Sciatic nerve (tissue), 2 donors: ENCODE measurements around the gene PAX6. TPM values are rescaled to one million over a fixed set of nuclear protein-coding genes. Genes with fewer than 3 reads are reported as not detected.

Experiments
- ATAC-seq: fragments of 200-7000 bp; cut with Tn5 transposase; one replicate; pipeline ENCODE4 v1.9.1; 2020; ENCODE audit warnings: mild to moderate bottlenecking, moderate library complexity
- DNase-seq: peaks from one replicate; pipeline ENCODE4 v3.0.0-alpha.2; 2020; ENCODE audit warnings: low spot score
- intact Hi-C: fragments of 100-400 bp; cut with DNase I; formaldehyde crosslinking; loops from one replicate; pipeline ENCODE4 v1.14.2; 2022
- total RNA-seq: library from RNA; stranded (reverse); fragmentation: NEBNext Ultra II Directional; extraction: Animal tissue kit (Norgen Biotek cat#: 25700); gene quantifications from one replicate; pipeline ENCODE4 v1.2.1, GENCODE V29; 2021
- donor health status: DM: no; HTN: no; CAD: no.
- donor health status: DM: no; HTN: no; CAD: no.

The PAX6 gene
- total RNA-seq, 1 donor from 2014 or later = not detected

DNA sequence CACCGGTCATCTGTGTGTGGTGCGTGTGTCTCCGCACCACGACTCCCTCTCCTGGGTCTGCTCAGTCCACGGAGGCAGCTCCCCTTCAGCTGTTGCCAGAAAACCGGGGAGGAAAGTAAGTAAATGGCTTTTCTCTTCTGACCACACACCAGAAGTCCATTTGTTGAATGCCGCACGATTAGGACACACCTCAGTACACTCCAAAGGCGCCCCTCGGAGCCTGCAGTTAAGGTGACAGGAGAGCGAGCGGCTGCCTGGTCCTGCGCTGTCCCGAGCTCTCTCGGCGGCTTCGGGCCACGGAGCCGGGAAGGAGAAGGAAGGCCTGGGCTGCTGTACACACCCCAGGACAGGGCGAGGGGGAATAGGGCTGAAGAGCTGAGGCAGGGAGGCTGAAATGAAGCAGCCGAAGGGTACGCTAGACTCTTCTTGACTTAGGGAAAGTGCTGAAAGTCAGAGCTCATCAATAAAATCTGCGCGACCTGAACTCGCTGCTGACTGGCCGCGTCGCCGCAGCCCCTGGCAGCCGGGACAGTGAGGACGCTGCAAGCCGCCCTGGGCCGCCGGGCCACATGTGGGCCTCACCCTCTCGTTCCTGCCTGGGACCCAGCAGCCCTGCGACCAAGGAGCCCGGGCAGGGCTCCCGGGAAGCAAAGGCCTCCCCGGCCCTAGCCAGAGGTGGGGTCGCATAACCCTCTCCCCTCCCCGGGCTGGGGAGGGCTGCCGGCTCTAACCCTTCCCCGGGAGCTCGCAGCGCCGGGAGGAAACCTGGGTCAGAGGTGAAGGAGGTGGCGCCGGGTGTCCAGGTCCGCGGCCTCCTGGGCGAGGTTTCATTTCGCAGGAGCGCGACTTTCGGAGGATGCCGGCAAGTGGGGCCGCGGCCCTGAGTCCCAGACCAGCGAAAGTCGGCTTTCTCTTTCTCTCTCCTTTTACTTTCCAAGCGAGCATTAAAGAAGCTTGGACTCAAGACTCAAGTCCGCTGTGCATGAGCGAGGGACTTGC, 1.6 kb upstream of the PAX6 start:
- DNase-seq (no peak), ATAC-seq (peak; percentile 31)
- intact Hi-C loops = no loop called here

DNA sequence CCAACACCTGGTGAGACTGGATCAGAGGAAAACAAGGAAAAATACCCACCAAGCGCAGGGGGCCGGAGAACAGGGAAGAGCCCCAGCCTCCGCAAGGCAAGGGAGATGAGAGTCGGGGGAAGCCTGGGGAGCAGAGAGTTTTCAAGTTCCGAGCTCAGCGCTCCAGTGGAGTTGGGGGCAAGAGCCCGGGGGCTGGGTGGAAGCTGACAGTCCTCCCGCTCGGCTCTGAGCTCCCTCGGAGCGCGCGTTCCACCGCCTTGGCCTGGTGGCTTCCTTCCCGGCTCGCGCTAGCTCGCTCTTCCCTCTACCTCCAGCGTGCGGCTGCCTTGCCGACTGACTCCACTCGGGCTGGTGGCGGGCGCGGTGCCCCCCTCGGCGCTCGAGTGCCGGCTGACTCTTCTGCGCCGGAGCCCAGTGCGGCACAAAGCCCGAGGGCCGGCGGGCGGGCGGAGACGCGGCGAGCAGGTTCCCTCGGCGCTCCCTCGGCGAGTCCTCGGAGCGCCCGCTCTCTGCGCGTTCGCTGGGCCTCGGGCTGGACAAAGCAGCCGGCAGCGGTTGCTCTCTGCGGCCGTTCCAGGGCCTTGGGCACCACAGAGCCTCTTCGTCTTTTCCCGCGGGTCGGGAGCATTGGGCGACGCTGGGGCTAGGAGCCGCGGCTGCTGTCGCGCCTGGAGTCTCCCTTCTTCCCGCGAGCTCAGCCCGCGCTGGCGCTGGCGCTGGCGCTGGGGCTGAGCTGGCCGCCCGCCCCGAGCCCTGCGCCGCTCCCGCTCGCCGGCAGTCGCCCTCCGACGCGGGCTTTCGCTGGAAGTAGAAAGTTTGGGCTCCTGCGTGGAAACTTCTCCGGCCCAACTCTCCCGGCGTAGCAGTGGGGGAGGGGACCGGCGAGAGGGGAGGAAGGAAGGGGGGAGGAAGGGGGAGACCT, 1.0 kb downstream of the PAX6 start:
- ATAC-seq (no peak), DNase-seq (no peak)
- intact Hi-C loops = no loop called here

DNA sequence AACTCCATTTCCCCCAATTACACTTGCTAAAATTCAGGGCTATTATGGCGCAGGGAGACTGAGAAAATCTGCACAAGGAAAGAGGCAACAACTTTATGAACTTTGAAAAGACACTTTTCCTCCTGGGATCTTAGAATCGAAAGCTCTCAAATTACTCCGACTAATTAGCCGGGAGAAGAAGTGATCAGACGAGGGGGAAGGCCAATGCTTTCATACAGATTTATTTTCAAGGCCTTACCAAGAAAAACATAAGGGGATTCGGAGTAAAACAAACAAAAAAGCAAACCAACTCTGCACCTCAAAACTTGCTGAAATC, 1.6 kb downstream of the PAX6 start:
- intact Hi-C loops = no loop called here
- ATAC-seq = no peak
- DNase-seq = no peak

DNA sequence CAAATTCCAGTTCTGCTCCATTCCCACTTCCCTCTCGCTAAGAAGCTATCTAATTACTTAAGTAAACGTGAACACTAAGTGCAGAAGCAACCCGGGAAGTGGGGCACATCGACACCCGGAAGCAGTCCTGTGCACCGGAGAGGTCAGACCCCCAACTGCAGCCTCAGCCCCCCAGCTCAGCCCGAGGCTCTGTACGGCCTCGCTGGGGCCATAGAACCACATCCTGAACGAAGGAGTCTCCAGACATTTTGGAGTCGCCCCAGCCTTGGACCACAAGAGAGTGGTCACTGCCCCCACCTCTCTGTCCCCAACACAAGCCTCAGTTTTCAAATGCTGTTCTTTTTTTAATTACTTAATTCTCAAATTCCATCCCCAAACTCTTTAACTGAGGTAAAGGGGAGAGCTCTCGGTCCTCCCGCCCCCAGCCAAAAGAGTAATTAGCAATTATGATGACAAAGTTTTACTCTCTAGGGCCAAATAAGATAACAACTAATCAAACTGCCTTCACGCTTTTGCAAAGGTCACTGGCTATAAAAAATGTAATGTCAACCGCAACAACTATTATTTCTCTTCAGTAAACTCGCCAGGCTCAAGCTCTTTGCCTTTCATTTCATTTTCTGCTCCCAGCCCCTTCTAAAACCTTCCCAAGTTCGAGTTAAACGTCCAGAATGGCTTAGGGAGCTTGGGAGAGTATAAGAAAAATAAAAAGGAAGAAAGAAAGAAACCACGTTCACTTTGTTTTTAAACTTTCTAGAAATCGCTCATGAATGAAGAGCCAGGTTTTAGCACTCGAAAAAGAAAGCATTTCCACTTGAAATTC, 2.2 kb downstream of the PAX6 start:
- intact Hi-C loops = no loop called here
- no peak for ATAC-seq
- DNase-seq = no peak

DNA sequence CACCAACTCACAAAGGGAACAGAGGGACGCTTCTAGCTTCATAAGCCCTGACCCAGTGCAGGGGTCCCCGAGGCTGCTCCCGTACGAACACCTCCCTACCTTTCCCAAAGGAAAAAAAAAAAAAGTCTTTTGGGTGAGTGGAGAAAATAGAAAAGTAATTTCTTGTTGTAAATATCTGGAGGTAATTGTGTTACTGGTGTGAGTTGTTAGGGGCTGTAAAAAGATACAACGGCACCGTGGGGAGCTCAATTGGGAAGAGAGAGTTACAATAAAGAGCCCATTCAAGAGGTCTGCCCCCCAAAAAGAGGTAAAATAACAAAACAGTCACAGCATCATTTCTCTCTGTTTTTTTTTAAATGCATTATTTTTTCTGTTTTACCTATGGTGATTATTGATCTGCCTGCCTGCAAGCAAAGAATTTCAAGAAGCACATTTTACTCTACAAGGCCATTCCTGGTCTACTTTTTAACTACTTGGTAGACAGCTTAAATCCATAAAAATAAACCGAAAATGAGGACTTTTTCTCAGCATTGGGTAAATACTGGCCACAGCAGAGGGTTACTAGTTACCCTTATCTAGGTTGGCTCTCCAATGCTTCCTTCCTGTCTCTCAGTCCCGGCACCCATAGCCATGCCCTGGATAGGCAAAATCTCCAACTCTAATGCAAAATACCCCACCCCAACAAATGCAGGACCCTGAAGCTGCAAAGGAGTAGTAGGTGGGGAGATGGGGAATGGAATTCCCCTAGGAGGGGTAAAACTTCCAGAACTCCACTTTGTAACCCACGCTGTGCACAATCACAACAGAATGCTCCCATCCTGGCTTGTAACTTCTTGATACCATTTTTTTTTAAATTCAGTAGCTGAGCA, 3.1 kb downstream of the PAX6 start:
- DNase-seq (no peak), ATAC-seq (no peak)
- intact Hi-C loops = no loop called here

DNA sequence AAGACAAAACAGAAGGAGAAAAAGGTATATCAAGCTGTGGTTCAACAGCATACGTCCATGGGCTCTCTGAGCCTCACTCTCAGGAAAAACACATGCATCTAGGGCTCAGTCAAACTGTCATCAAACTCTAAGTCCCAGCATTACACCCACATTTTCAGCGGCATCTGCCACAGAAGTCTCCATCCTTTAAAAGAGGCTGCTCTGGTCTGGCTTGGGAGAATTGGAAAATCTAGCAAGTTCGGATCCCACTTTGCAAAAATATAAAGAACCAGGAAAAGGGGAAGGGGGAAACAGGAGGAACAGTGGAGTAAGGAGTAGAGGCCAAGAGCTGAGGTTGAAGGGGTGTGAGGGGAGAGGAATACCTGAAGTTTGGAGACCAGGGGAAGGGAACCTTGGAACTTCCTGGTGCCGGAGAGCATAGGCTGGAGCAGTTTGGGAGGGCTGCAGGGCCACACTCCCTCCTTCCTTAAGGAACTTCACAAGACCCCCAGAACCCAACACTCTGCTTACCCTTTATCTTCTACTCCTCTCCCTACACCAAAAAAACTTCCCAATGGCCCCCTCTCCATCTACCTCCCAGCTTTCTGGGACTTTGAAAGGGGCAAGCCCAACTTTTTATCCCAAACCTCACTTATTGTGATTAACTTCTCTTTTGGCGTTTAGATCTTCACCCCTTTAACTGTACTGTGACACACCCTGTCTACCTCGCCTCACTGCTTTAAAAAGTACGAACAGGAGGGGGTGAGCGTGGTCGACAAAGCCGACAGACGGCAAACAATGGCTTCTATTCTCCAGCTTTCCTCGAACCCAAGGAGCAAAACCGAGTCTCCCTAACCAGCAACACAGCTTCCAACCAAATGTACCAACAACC, 4.0 kb downstream of the PAX6 start:
- intact Hi-C loops = no loop called here
- no peak for DNase-seq
- ATAC-seq = no peak

DNA sequence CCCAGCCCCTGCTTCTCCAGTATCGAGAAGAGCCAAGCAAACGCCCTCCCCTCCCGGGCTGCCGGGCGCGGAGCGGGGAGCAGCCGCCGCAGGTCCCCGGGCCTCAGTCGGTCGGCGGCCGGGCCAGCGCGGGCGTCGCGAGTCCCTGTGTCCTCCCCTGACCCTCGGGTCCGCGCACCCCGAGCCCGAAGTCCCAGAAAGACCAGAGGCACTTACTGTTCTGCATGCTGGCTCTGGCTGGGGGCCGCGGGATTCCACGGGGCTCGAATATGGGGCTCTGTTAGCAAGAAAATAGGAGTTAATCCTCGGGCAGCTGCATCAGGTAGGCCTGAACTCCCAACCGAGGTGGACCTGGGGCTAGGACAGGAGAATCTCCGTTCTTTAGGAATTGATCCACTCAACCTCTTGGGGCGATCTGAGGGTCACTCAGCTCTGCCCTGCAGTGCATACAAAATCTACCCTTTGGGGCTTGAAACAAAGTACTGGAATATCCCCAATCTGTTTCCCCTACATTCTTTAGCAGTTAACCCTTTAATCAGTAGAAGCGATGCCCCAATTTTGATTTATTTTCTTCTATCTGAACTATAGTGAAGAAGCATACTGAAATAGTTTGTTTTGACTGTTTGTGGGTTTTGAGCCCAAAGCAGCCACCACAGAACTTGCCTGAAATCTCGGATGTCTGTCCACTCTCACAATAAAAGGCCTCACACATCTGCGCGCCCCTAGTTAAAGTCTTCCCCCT, 4.8 kb downstream of the PAX6 start:
- intact Hi-C loops = no loop called here
- ATAC-seq (no peak), DNase-seq (no peak)

DNA sequence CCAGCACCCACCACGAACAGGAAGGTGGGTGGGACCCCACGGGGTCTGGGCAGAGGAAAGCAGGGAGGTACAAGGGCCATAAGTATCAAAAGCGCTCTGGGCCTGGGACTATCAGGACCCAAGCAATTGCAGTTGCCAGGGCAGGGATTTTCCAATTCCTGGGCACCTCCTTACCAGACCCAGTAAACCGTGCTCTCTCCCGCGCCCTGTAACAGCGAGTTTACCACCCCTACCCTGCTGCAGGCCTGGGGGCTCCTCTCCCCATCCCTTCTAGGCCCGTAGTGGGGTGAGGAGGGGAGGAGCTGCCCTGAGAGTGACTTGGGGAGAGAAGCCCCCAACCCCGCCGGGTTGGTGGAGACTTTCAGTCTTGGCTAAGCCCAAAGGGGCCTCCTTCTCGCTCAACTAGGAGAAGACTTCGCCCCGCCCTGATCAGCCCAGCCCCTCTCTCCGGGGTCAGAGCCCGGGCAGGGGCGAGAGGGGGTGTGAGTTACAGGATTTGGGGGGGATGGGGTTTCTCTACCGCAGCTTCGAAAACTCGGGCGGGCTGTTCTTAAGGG, 5.4 kb downstream of the PAX6 start:
- no peak for ATAC-seq
- intact Hi-C loops = no loop called here
- no peak for DNase-seq

DNA sequence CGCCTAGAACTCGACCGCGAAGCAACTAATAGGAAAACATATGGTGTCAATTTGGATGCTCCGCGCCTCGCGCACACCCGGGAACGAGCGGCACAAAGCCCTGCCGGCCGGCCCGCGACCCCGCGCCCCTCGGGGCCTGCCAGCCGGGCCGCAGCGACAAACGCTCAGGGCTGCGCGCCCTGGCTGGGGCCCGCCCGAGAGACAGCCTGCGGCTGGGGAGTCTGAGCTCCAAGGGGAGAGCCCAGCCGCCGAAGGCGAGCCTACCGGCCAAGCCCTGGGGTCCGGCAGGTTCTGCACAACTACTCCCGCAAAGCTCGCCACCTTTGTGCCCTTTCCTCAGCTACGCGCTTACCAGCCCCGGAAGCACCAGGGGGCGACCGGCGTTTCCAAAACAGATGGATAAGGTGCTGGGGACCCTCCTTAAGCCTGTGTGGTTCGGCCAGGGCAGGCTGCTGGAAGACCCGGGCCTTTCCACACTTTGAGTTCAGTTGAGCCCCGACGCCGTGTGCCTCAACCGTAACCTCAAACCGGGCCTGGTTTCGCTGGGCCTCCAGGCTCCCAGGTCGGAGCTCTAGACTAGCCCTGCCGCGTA, 6.0 kb downstream of the PAX6 start:
- intact Hi-C loops = no loop called here
- DNase-seq = no peak
- no peak for ATAC-seq

DNA sequence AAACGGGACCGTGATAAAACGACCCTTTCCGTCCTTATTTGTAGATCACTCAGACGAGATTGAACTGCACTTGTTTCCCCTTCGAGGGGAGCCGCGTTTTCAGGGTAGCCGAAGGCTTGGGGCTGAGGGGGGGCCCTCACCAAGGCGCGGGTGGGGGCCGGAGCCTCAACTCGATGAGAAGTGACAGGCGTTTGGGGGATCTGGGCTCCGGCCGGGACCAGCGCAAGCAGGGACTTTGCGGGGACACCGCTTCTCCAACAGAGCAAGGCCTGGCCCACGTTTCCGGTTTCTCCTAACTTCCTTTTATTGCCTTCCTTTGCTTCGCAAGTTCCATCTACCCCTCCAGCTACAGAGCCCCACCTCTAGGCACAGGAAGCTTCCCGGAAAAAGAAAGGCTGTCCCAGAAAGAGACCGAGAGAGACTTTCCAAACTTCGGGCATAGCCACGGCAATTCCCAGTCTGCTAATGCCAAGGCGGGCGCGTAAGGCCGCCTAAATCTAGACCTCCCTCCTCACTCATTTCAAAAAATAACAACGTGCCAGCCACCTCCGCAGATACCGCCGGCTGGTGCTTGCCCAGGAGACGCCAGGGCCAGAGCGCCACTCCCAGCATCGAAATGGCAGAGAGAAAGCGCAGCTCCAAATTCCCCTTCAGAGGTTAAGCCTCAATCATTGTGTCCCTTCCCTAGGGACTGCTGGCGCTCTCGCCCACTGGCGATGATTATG, 6.6 kb downstream of the PAX6 start:
- intact Hi-C loops = no loop called here
- no peak for ATAC-seq
- DNase-seq = no peak

DNA sequence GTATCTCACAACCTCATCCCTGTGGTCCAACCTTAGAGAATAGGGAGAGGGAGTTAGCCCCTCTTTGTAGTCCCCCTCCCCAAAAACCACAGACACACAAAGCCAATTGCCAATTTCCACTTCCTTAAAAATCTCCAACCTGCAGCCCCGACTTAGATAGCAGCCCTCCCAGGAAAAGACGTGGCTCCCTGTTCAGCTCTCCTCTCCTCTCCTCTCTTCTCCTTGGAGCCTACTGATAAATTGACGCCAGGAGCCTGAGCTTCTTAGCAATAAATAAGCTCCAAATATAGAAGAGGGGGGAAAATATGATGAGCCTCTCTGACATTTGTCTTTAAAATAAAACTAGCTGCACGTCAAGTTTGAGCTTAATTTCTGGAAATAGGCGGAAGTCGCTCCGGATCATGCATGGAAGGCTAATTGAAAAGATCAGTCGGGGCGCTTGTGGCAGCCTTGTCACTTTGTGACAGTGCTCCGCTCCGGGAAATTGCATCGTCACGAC, 7.3 kb downstream of the PAX6 start:
- no peak for ATAC-seq
- DNase-seq = no peak
- intact Hi-C loops = no loop called here

DNA sequence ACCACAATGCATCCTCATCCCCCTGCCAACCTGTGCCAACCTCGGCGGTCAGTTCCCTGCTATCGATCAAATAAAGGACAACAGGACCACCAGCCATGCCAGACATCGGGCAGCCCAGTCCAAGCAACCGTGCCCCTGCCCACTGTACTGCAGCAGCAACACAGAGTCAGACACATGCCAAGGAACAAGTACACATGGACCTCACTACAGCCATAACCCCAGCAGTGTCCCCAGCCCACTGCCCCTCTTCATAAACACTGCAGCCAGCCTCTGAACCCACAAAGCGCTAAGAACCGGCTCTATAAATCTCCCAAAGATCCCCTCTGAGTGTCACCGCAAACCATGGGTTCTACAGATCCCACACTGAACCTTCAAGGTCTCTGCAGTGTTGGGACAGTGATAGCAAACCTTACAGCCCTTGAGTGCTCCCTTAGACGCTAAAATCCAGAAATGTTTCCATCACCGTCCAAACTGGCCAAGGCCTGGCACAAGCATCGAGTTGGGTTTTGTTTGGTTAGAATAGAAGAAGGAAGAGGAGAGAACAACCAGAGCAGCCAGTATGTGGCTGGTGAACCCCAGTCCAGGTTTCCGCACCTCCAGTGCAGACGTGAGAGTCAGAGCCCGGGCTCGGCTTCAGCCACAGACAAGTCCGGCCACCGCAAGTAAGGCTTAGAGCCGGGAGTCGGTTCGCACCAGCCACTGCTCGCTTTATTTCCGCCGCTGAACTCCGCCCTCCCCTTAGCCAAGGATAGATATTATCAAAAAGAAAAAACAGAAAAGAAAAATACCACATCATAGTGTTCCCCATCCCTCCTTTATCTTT, 7.9 kb downstream of the PAX6 start:
- intact Hi-C loops = no loop called here
- ATAC-seq (no peak), DNase-seq (no peak)

DNA sequence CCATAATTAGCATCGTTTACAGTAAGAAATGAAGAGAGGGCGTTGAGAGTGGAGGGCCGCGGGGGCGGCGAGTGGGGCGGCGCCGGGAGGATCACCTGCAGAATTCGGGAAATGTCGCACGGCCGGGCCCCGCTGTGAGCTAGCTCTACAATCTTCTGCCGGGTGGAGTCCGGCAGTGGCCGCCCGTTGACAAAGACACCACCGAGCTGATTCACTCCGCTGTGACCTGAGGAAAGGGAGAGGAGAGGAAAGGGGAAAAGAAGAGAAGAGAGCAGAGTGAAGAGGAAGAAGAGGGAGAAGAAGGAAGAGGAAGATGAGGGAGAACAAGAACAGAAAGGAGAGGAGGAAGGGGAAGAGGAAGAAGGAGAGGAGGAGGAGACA, 8.5 kb downstream of the PAX6 start:
- intact Hi-C loops = no loop called here
- ATAC-seq (no peak), DNase-seq (no peak)

DNA sequence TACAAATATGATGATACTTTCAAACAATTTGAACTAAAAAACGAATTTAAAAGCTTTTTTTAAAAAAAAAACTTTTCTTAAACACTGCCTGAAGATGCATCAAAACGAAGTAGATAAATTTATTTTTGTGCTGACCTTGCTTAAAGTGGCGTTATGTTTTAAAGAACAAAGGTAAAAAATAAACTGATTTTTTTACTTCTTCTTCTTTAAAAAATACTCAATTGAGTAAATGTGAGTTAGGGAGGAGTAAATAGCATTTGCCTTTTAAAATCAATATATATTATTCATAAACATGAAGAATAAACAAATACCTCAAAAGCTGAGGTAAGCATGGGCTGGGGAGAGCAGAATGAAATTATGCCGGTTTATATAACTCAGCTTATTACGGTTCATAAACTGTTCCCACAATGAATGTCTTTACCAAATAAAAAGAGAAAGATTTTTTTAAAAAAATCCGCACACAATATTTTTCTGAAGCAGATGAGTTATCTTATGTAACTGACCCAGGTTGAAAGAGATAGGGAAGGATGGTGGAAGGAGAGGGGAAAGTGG, 9.0 kb downstream of the PAX6 start:
- ATAC-seq (no peak), DNase-seq (no peak)
- intact Hi-C loops = no loop called here
